ENCODE results near the gene EPHA2. TPM values are rescaled to one million over a fixed set of nuclear protein-coding genes. Genes with fewer than 3 reads are reported as not detected.

The EPHA2 gene
- polyA plus RNA-seq, 1 of the 3 experiments (the other 2 are of a cell fraction), result 126 TPM

DNA sequence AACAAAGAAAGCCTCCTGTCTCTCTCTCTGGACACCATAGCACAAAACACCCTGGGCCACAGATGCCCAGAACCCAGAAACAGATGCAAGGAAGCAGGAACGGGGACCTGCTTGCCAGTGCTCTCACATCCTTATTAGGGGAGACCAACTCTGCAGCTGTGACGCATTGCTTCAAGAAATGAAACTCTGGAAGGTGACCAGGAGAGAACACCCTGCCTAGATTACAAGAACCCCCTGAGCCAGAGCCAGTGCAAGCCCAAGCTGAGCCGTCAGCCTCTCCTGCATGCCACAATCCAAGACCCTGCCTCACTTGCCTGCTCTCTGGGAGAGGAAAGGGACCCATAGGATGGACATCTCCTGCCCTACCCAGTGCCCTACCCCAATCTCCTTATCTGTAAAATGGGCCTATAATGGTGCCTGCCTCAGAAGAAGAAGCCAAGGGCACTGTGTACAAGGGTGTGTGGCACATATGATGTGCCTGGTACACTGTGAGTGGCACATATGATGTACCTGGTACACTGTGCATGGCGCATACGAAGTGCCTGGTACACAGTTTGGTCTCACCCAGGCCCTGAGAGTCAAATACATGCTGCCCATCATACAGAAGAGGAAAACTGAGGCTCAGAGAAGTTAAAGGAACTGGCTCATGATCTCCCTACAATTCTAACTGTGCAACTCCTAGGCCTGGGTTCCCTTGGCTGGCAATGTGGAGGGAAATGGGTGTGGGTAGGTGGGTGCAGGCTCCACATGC is 65.6 kb downstream of the EPHA2 start:
- ChIA-PET CTCF (no interaction called here), POLR2A (no interaction called here)
- no peak overlapping the region for H3K4me3 ChIP-seq (ENCODE audit: low read depth in 2 of 2, low read length in 1 of 2)
- peaks cover 0 to 3% of the 10 kb centered on the region in 2 experiments; a peak in 1 of 4 replicates for H3K4me1 ChIP-seq (ENCODE audit: control insufficient read depth in 1 of 2, insufficient read depth in 2 of 2, low read depth in 1 of 2, low read length in 1 of 2)
- no peak for DNase-seq
- H3K9ac ChIP-seq, result no peak overlapping the region
- no peak overlapping the region for H3K27ac ChIP-seq (ENCODE audit: low read depth in 2 of 2, low read length in 1 of 2)
- WGBS (ENCODE audit: low lambda C conversion rate), result 69% methylated on average over 2 of the region's 5 CpGs
- no peaks in the 10 kb centered on the region for H3K79me2 ChIP-seq (ENCODE audit: insufficient read depth)
- no peaks in the 10 kb centered on the region for H3K9me3 ChIP-seq
- TF ChIP-seq JUND (IDR thresholded peaks at IDR 0.05) (no peak), GATA2 (CRISPR knock-in tag; IDR thresholded peaks at IDR 0.05) (no peak), MXI1 (IDR thresholded peaks at IDR 0.05; ENCODE audit: low read depth, low read length) (no peak), MAX (IDR thresholded peaks at IDR 0.05; ENCODE audit: low read depth) (no peak), NRF1 (IDR thresholded peaks at IDR 0.05; ENCODE audit: low read depth, low read length) (no peak), ZBTB33 (IDR thresholded peaks at IDR 0.05; ENCODE audit: borderline replicate concordance, low read depth) (no peak), YY1 (IDR thresholded peaks at IDR 0.05; ENCODE audit: low read depth) (no peak), POLR2AphosphoS5 (IDR thresholded peaks at IDR 0.05; ENCODE audit: low read depth, low read length) (no peak), TAF1 (IDR thresholded peaks at IDR 0.05; ENCODE audit: borderline replicate concordance, low read depth, low read length) (no peak), FOXM1 (IDR thresholded peaks at IDR 0.05; ENCODE audit: low read depth) (no peak), RFX5 (IDR thresholded peaks at IDR 0.05; ENCODE audit: low read length) (no peak), PBX3 (IDR thresholded peaks at IDR 0.05) (no peak)
- TF ChIP-seq, protein P1, sequence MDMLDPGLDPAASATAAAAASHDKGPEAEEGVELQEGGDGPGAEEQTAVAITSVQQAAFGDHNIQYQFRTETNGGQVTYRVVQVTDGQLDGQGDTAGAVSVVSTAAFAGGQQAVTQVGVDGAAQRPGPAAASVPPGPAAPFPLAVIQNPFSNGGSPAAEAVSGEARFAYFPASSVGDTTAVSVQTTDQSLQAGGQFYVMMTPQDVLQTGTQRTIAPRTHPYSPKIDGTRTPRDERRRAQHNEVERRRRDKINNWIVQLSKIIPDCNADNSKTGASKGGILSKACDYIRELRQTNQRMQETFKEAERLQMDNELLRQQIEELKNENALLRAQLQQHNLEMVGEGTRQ (IDR thresholded peaks at IDR 0.05; ENCODE audit: borderline replicate concordance, low read depth, low read length), result no peak
- H3K27me3 ChIP-seq (ENCODE audit: insufficient read depth), result no peaks in the 10 kb centered on the region
- H3K36me3 ChIP-seq (replicated peaks in 1 of 2; ENCODE audit: control insufficient read depth in 1 of 2, insufficient read depth in 2 of 2, low read length in 1 of 2), result no peaks in the 10 kb centered on the region
- H3F3A ChIP-seq (replicated peaks; ENCODE audit: insufficient read depth), result no peaks in the 10 kb centered on the region
- no peak overlapping the region for H3K4me2 ChIP-seq
- H3K9me2 ChIP-seq, result no peaks in the 10 kb centered on the region
- H2AFZ ChIP-seq (ENCODE audit: low read depth), result no peak overlapping the region
- no peaks in the 10 kb centered on the region for H4K20me1 ChIP-seq (ENCODE audit: insufficient read depth)
